Skeletal muscle tissue (tissue), 4 donors: Measurements from ENCODE around the gene LRRC8D. TPM values are rescaled to one million over a fixed set of nuclear protein-coding genes. Genes with fewer than 3 reads are reported as not detected.
"Not testable (repeated sequence)": the region's sequence is repeated elsewhere in the genome, so short reads cannot be mapped to it uniquely, and the experiment has no call there.

ENCODE experiments used
- H3K27ac ChIP-seq: one replicate; pipeline ENCODE4 v1.7.0; 2013; ENCODE audit warnings: mild to moderate bottlenecking, low read depth, low read length, inconsistent platforms
- H3K27me3 ChIP-seq, 3 donors: one replicate each; pipeline ENCODE4 v1.7.0; 2013; ENCODE audit warnings: low read length in 3 of 3; ENCODE audit not compliant: control insufficient read depth in 3 of 3, insufficient read depth in 3 of 3
- H3K36me3 ChIP-seq, 3 donors: one replicate each; pipeline ENCODE4 v1.7.0; 2013; ENCODE audit warnings: low read length in 3 of 3; ENCODE audit not compliant: control insufficient read depth in 3 of 3, insufficient read depth in 3 of 3
- H3K4me1 ChIP-seq, 3 donors: one replicate each; pipeline ENCODE4 v1.7.0; 2013; ENCODE audit warnings: low read length in 3 of 3, mild to moderate bottlenecking in 3 of 3; ENCODE audit not compliant: control insufficient read depth in 3 of 3, insufficient read depth in 3 of 3
- H3K4me3 ChIP-seq, 3 donors: one replicate each; pipeline ENCODE4 v1.7.0; 2013; ENCODE audit warnings: low read length in 3 of 3
- H3K9ac ChIP-seq, 3 donors: one replicate each; pipeline ENCODE4 v1.7.0; 2013; ENCODE audit warnings: low read length in 3 of 3, mild to moderate bottlenecking in 3 of 3, moderate library complexity in 2 of 3, low read depth in 1 of 3
- H3K9me3 ChIP-seq, 3 donors: one replicate each; pipeline ENCODE4 v1.7.0; 2013; ENCODE audit warnings: low read length in 3 of 3; ENCODE audit not compliant: control insufficient read depth in 3 of 3
- total RNA-seq: library from RNA; depleted of rRNA; stranded (reverse); fragments of >200 nt; gene quantifications from one replicate; pipeline ENCODE4 v1.2.3, GENCODE V29; 2014
- donor health status: Osteomylitis.

Gene LRRC8D
- total RNA-seq, 1 donor from 2014 or later, result 4.7 TPM

DNA sequence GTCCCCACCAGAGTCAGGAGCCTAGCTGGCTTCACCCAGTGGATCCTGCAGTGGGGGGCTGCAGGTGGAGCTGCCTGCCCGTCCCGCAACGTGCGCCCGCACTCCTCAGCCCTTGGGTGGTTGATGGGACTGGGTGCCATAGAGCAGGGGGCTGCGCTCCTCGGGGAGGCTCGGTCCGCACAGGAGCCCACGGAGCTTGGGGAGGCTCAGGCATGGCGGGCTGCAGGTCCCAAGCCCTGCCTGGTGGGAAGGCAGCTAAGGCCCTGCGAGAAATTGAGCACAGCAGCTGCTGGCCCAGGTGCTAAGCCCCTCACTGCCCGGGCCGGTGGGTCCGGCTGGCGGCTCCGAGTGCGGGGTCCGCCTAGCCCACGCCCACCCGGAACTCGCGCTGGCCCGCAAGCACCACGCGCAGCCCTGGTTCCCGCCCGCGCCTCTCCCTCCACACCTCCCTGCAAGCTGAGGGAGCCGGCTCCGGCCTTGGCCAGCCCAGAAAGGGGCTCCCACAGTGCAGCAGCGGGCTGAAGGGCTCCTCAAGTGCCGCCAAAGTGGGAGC lies 163.8 kb downstream of the LRRC8D start:
- not testable (repeated sequence) for H3K27me3 ChIP-seq, H3K9me3 ChIP-seq, H3K27ac ChIP-seq, H3K36me3 ChIP-seq, H3K4me3 ChIP-seq, H3K4me1 ChIP-seq, H3K9ac ChIP-seq

GRCh38 chr1:89986020-89986419 lies 165.2 kb downstream of the LRRC8D start:
- Histone ChIP-seq H3K4me1 (no peaks in the 10 kb centered on the region), H3K27me3 (no peaks in the 10 kb centered on the region), H3K27ac (no peak overlapping the region), H3K4me3 (no peak overlapping the region), H3K9me3 (no peaks in the 10 kb centered on the region), H3K36me3 (no peaks in the 10 kb centered on the region), H3K9ac (no peak overlapping the region)

Other genes starting within 250 kb of the LRRC8D start
- 6.3 TPM for gene LRRC8C, start 187.9 kb upstream of the LRRC8D start, total RNA-seq
- gene ZNF326, start 174.1 kb downstream of the LRRC8D start, total RNA-seq, result 7.8 TPM